HCT116 (cell line): Measurements from ENCODE around the gene OTOP3. TPM values are rescaled to one million over a fixed set of nuclear protein-coding genes. Genes with fewer than 3 reads are reported as not detected.

Experiments
- ATAC-seq: fragments of 200-7000 bp; cut with Tn5 transposase; 2 replicates; pipeline ENCODE4 v1.9.1; 2020; ENCODE audit warnings: mild to moderate bottlenecking, moderate library complexity
- BruUV-seq: library from RNA; stranded (reverse); fragments of 400-500 nt; replicated peaks from 2 replicates; lab custom pipeline; 2021; lab: Mats Ljungman, UMichigan
- CTCF ChIA-PET: fragments of 300-600 bp; sonication (Branson Sonifier 250); formaldehyde crosslinking; loops from one replicate; lab custom pipeline; 2021; ENCODE audit warnings: antibody characterized with exemption; lab: Charles Lee
- POLR2A ChIA-PET: fragments of 300-600, 350-600 bp; sonication (Branson Sonifier 250); formaldehyde crosslinking; loops from one replicate; lab custom pipeline; 2021; ENCODE audit warnings: antibody characterized with exemption; lab: Charles Lee
- RAD21 ChIA-PET, 2 experiments: fragments of 300-600 bp; sonication (Branson Sonifier 250); formaldehyde crosslinking; loops; one replicate each; lab custom pipeline; 2023; ENCODE audit warnings: low total read pairs in 2 of 2; ENCODE audit not compliant: uncharacterized antibody in 2 of 2, unreplicated experiment in 2 of 2, low non-redundant PET in 1 of 2; lab: Charles Lee
- DNase-seq: peaks from one replicate; pipeline ENCODE4 v3.0.0-alpha.2; 2010; ENCODE audit warnings: low read depth, low spot score
- H2AFZ ChIP-seq: fragments of 200-600 bp; shearing (Covaris generic), sonication (generic); 2 replicates; pipeline ENCODE4 v1.6.1; 2017; ENCODE audit warnings: low read depth, mixed run types, mixed read lengths, antibody characterized with exemption, low read length; ENCODE audit not compliant: poor library complexity, severe bottlenecking
- H3K27ac ChIP-seq: 2 replicates; pipeline ENCODE4 v1.5.1; 2012; ENCODE audit warnings: low read depth, low read length
- H3K27me3 ChIP-seq: fragments of 200-600 bp; sonication (generic); 2 replicates; pipeline ENCODE4 v1.6.1; 2016; ENCODE audit warnings: mixed run types, low read length, mixed read lengths; ENCODE audit not compliant: insufficient read depth
- H3K36me3 ChIP-seq, 2 experiments: fragments of 200-500 bp in 1 of 2; fragments of 200-600 bp in 1 of 2; sonication (Bioruptor generic) in 1 of 2; sonication (generic) in 1 of 2; 2 replicates each; pipeline versions ENCODE4 v1.5.1 to v1.6.1; 2014 to 2016; ENCODE audit warnings: low read length in 2 of 2, inconsistent platforms in 1 of 2, mixed read lengths in 1 of 2, mixed run types in 1 of 2; ENCODE audit not compliant: insufficient read depth in 2 of 2, control insufficient read depth in 1 of 2
- H3K4me1 ChIP-seq, 2 experiments: fragments of 200-600 bp in 1 of 2; sonication (generic) in 1 of 2; 2 replicates each; pipeline versions ENCODE4 v1.5.1 to v1.6.1; 2012 to 2017; ENCODE audit warnings: low read length in 2 of 2, inconsistent platforms in 1 of 2, mild to moderate bottlenecking in 1 of 2, mixed read lengths in 1 of 2, mixed run types in 1 of 2, moderate library complexity in 1 of 2; ENCODE audit not compliant: insufficient read depth in 2 of 2, control insufficient read depth in 1 of 2
- H3K4me2 ChIP-seq: fragments of 200-600 bp; sonication (generic); 2 replicates; pipeline ENCODE4 v1.6.1; 2017; ENCODE audit warnings: mixed run types, low read length, mixed read lengths
- H3K4me3 ChIP-seq, 2 experiments: fragments of 200-600 bp in 1 of 2; sonication (generic) in 1 of 2; replicated peaks in 1 of 2; 2 replicates each; pipeline ENCODE4 v1.5.1; 2011 to 2016; ENCODE audit warnings: low read length in 2 of 2, control low read depth in 1 of 2, low read depth in 1 of 2, mild to moderate bottlenecking in 1 of 2, mixed read lengths in 1 of 2, mixed run types in 1 of 2
- H3K79me2 ChIP-seq: fragments of 200-600 bp; sonication (generic); 2 replicates; pipeline ENCODE4 v1.6.1; 2017; ENCODE audit warnings: mild to moderate bottlenecking, mixed run types, low read length, moderate library complexity, mixed read lengths; ENCODE audit not compliant: insufficient read depth
- H3K9ac ChIP-seq: fragments of 200-600 bp; sonication (generic); 2 replicates; pipeline ENCODE4 v1.6.1; 2016; ENCODE audit warnings: low read length, mixed read lengths
- H3K9me2 ChIP-seq: fragments of 200-600 bp; sonication (generic), shearing (Covaris generic); 2 replicates; pipeline ENCODE4 v1.6.1; 2017; ENCODE audit warnings: mixed run types, mild to moderate bottlenecking, moderate library complexity; ENCODE audit not compliant: insufficient read depth
- H3K9me3 ChIP-seq, 2 experiments: fragments of 200-500 bp in 1 of 2; fragments of 200-600 bp in 1 of 2; sonication (Bioruptor generic) in 1 of 2; sonication (generic) in 1 of 2; 2 replicates each; pipeline ENCODE4 v1.6.1; 2014 to 2017; ENCODE audit warnings: low read length in 2 of 2, mixed read lengths in 2 of 2, inconsistent platforms in 1 of 2, low read depth in 1 of 2, mild to moderate bottlenecking in 1 of 2, mixed run types in 1 of 2, moderate library complexity in 1 of 2; ENCODE audit not compliant: control insufficient read depth in 1 of 2, insufficient read depth in 1 of 2
- H4K20me1 ChIP-seq: fragments of 200-600 bp; sonication (generic), shearing (Covaris generic); 2 replicates; pipeline ENCODE4 v1.6.1; 2017; ENCODE audit warnings: mixed run types, mild to moderate bottlenecking, moderate library complexity; ENCODE audit not compliant: insufficient read depth
- CEBPB ChIP-seq: IDR thresholded peaks from 2 replicates; pipeline ENCODE4 v1.6.1; 2012; ENCODE audit warnings: low read depth
- EGR1 ChIP-seq: IDR thresholded peaks from 2 replicates; pipeline ENCODE4 v1.6.1; 2012; ENCODE audit warnings: low read depth
- ELF1 ChIP-seq: IDR thresholded peaks from 2 replicates; pipeline ENCODE4 v1.6.1; 2012; ENCODE audit warnings: low read depth, borderline replicate concordance
- EZH2 ChIP-seq: fragments of 200-600 bp; sonication (generic); IDR thresholded peaks from 2 replicates; pipeline ENCODE4 v1.6.1; 2017; ENCODE audit warnings: antibody characterized with exemption, mixed run types
- FOSL1 ChIP-seq: IDR thresholded peaks from 2 replicates; pipeline ENCODE4 v1.6.1; 2012; ENCODE audit warnings: low read depth
- JUND ChIP-seq: IDR thresholded peaks from 2 replicates; pipeline ENCODE4 v1.6.1; 2012
- POLR2AphosphoS5 ChIP-seq: IDR thresholded peaks from 2 replicates; pipeline ENCODE4 v1.6.1; 2011; ENCODE audit warnings: mild to moderate bottlenecking, low read depth, low read length, moderate library complexity
- RAD21 ChIP-seq: IDR thresholded peaks from 2 replicates; pipeline ENCODE4 v1.6.1; 2012; ENCODE audit warnings: low read depth, mild to moderate bottlenecking
- YY1 ChIP-seq: IDR thresholded peaks from 2 replicates; pipeline ENCODE4 v1.6.1; 2011; ENCODE audit warnings: low read length, low read depth, moderate library complexity, mild to moderate bottlenecking; ENCODE audit not compliant: insufficient replicate concordance; ENCODE audit errors: extremely low read depth
- ZBTB33 ChIP-seq: IDR thresholded peaks from 2 replicates; pipeline ENCODE4 v1.6.1; 2011; ENCODE audit warnings: mild to moderate bottlenecking, low read length, moderate library complexity; ENCODE audit not compliant: insufficient replicate concordance; ENCODE audit errors: extremely low read depth
- ZFX ChIP-seq: fragments of 450-650 bp; IDR thresholded peaks from 2 replicates; pipeline ENCODE4 v1.6.1; 2017
- ZNF274 ChIP-seq: fragments of 200-500 bp; sonication (Bioruptor generic); IDR thresholded peaks from 2 replicates; pipeline ENCODE4 v1.6.1; 2014; ENCODE audit warnings: mild to moderate bottlenecking, low read depth, low read length, inconsistent platforms
- intact Hi-C: fragments of 100-400 bp; cut with micrococcal nuclease; formaldehyde crosslinking; loops from 2 replicates; pipeline ENCODE4 v1.10.0; 2022
- total RNA-seq: library from RNA; stranded (reverse); gene quantifications from one replicate; pipeline ENCODE4 v1.2.1, GENCODE V29; 2021; ENCODE audit not compliant: unreplicated experiment
- TF ChIP-seq, protein P1 (sequence below): IDR thresholded peaks from 2 replicates; pipeline ENCODE4 v1.6.1; 2012
- TF ChIP-seq, protein P2 (sequence below): IDR thresholded peaks from 2 replicates; pipeline ENCODE4 v1.6.1; 2012
- TF ChIP-seq, protein P3 (sequence below), 3 experiments: fragments of 200-600 bp in 1 of 3; sonication (generic) in 1 of 3; IDR thresholded peaks in 2 of 3; conservative IDR thresholded peaks in 1 of 3; 2 replicates each; pipeline ENCODE4 v1.5.1; 2012 to 2017; ENCODE audit warnings: low read depth in 2 of 3, low read length in 2 of 3, antibody characterized with exemption in 1 of 3, borderline replicate concordance in 1 of 3, control low read depth in 1 of 3, mild to moderate bottlenecking in 1 of 3, mixed read lengths in 1 of 3, mixed run types in 1 of 3, moderate library complexity in 1 of 3; ENCODE audit not compliant: insufficient read depth in 1 of 3

Gene OTOP3
- total RNA-seq, 1 experiment from 2014 or later, result not detected

- no peak overlapping the region for H3K27ac ChIP-seq
- no peaks in the 10 kb centered on the region for H3K36me3 ChIP-seq
- no peaks in the 10 kb centered on the region for H3K9me3 ChIP-seq
- no peak overlapping the region for H3K4me2 ChIP-seq
- H3K79me2 ChIP-seq, result no peaks in the 10 kb centered on the region
- DNase-seq, result no peak
- peak; percentile 9; the same call in 1 of the 2 replicates for ATAC-seq
- no peak overlapping the region for H2AFZ ChIP-seq
- peaks cover 2 to 19% of the 10 kb centered on the region in 2 experiments; a peak in 3 of 4 replicates for H3K4me1 ChIP-seq
- no peaks in the 10 kb centered on the region for H3K27me3 ChIP-seq
- H4K20me1 ChIP-seq, result no peaks in the 10 kb centered on the region
- CTCF ChIA-PET, result interaction anchor here (1.4 to 4.1 kb wide), 3 partner anchors 8 to 26 kb away, joined by 6 to 24 read pairs (median 10); partner anchors contain the start of gene OTOP2
- BruUV-seq, result no TSS peak
- intact Hi-C loops, result no loop called here
- TF ChIP-seq ZBTB33, result no peak
- no peak for TF ChIP-seq FOSL1
- no peak for TF ChIP-seq ELF1
- TF ChIP-seq, protein P1, sequence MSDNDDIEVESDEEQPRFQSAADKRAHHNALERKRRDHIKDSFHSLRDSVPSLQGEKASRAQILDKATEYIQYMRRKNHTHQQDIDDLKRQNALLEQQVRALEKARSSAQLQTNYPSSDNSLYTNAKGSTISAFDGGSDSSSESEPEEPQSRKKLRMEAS, result no peak
- no peak for TF ChIP-seq YY1
- no peak for TF ChIP-seq ZFX
- TF ChIP-seq EGR1, result no peak
- no peak for TF ChIP-seq POLR2AphosphoS5
- TF ChIP-seq, protein P2, sequence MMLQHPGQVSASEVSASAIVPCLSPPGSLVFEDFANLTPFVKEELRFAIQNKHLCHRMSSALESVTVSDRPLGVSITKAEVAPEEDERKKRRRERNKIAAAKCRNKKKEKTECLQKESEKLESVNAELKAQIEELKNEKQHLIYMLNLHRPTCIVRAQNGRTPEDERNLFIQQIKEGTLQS, result no peak
- no peak for TF ChIP-seq RAD21
- TF ChIP-seq CEBPB, result no peak
- TF ChIP-seq JUND, result no peak
- TF ChIP-seq ZNF274, result no peak
- no peak for TF ChIP-seq EZH2
- TF ChIP-seq, protein P3, sequence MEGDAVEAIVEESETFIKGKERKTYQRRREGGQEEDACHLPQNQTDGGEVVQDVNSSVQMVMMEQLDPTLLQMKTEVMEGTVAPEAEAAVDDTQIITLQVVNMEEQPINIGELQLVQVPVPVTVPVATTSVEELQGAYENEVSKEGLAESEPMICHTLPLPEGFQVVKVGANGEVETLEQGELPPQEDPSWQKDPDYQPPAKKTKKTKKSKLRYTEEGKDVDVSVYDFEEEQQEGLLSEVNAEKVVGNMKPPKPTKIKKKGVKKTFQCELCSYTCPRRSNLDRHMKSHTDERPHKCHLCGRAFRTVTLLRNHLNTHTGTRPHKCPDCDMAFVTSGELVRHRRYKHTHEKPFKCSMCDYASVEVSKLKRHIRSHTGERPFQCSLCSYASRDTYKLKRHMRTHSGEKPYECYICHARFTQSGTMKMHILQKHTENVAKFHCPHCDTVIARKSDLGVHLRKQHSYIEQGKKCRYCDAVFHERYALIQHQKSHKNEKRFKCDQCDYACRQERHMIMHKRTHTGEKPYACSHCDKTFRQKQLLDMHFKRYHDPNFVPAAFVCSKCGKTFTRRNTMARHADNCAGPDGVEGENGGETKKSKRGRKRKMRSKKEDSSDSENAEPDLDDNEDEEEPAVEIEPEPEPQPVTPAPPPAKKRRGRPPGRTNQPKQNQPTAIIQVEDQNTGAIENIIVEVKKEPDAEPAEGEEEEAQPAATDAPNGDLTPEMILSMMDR (IDR thresholded peaks at IDR 0.05 in 2 of 3, conservative IDR thresholded peaks at IDR 0.05 in 1 of 3; ENCODE audit: borderline replicate concordance in 1 of 3, insufficient read depth in 1 of 3, low read depth in 2 of 3, low read length in 2 of 3), result no peak
- H3K4me3 ChIP-seq, result no peak overlapping the region
- POLR2A ChIA-PET, result no interaction called here
- no peaks in the 10 kb centered on the region for H3K9me2 ChIP-seq
- RAD21 ChIA-PET, result no interaction called here
- H3K9ac ChIP-seq, result no peak overlapping the region
Observed at GRCh38 chr17:74949455-74950115, 13.9 kb downstream of the OTOP3 start.
